K562 (cell line): Measurements from ENCODE around the gene ARMC9. TPM values are rescaled to one million over a fixed set of nuclear protein-coding genes. Genes with fewer than 3 reads are reported as not detected.

ENCODE experiments used
- ATAC-seq: fragments of 200-7000 bp; cut with Tn5 transposase; 3 replicates; pipeline ENCODE4 v1.9.1; 2020; ENCODE audit warnings: moderate library complexity
- BruUV-seq: library from RNA; stranded (reverse); fragments of 400-500 nt; replicated peaks from 2 replicates; lab custom pipeline; 2021; lab: Mats Ljungman, UMichigan
- CTCF ChIA-PET: fragments of 300-600 bp; formaldehyde crosslinking; extraction: SDS; loops from one replicate; lab custom pipeline; 2021; ENCODE audit warnings: low intra/inter-chr PET ratio; lab: Yijun Ruan, JAX
- POLR2A ChIA-PET: fragments of 300-600, 350-650 bp; sonication (Branson Sonifier 250); formaldehyde crosslinking; extraction: SDS; loops from one replicate; lab custom pipeline; 2021; ENCODE audit warnings: antibody characterized with exemption, inconsistent platforms; lab: Yijun Ruan, JAX
- DNase-seq, 4 experiments: peaks; one replicate each; pipeline versions ENCODE4 v3.0.0 to v3.0.0-alpha.2; 2011 to 2018; ENCODE audit warnings: low spot score in 3 of 4, mixed read lengths in 3 of 4; ENCODE audit errors: extremely low read depth in 1 of 4
- FAIRE-seq: peaks from 2 replicates; lab custom pipeline; 2011; peaks lifted over from hg19 to GRCh38; lab: Jason Lieb, UNC
- H2AFZ ChIP-seq: 2 replicates; pipeline ENCODE4 v1.6.0; 2011; ENCODE audit warnings: low read depth, low read length, control low read depth, inconsistent platforms
- H3K27ac ChIP-seq: fragments of 200-600 bp; 3 replicates; pipeline ENCODE4 v1.8.0; 2011; ENCODE audit warnings: low read depth, mild to moderate bottlenecking, control low read depth, inconsistent platforms, low read length, moderate library complexity, mixed read lengths; ENCODE audit errors: extremely low read depth
- H3K27me3 ChIP-seq, 2 experiments: fragments of 300-600 bp in 1 of 2; 2 replicates in 1 of 2; 3 replicates in 1 of 2; pipeline versions ENCODE4 v1.6.0 to v1.8.0; 2011; ENCODE audit warnings: inconsistent platforms in 2 of 2, low read length in 2 of 2, mild to moderate bottlenecking in 1 of 2, mixed read lengths in 1 of 2, moderate library complexity in 1 of 2; ENCODE audit not compliant: control insufficient read depth in 2 of 2, insufficient read depth in 2 of 2
- H3K36me3 ChIP-seq: fragments of 300-600 bp; 3 replicates; pipeline ENCODE4 v1.8.0; 2011; ENCODE audit warnings: mild to moderate bottlenecking, low read length, inconsistent platforms; ENCODE audit not compliant: control insufficient read depth, insufficient read depth
- H3K4me1 ChIP-seq, 2 experiments: fragments of 200-600 bp in 1 of 2; replicated peaks in 1 of 2; 2 replicates in 1 of 2; 3 replicates in 1 of 2; pipeline versions ENCODE4 v1.5.1 to v1.8.0; 2011; ENCODE audit warnings: inconsistent platforms in 2 of 2, low read length in 2 of 2, mild to moderate bottlenecking in 1 of 2, mixed read lengths in 1 of 2, moderate library complexity in 1 of 2; ENCODE audit not compliant: control insufficient read depth in 2 of 2, insufficient read depth in 2 of 2
- H3K4me2 ChIP-seq: 2 replicates; pipeline ENCODE4 v1.6.1; 2011; ENCODE audit warnings: low read length, control low read depth, inconsistent platforms, mixed read lengths; ENCODE audit not compliant: insufficient read depth
- H3K4me3 ChIP-seq: fragments of 200-600 bp; sonication (generic), shearing (Covaris generic); 2 replicates; pipeline ENCODE4 v1.5.1; 2016; ENCODE audit warnings: control low read depth, inconsistent platforms
- H3K79me2 ChIP-seq: fragments of 200-600 bp; 3 replicates; pipeline ENCODE4 v1.8.0; 2011; ENCODE audit warnings: low read length, inconsistent platforms; ENCODE audit not compliant: control insufficient read depth, insufficient read depth
- H3K9ac ChIP-seq, 2 experiments: 2 replicates each; pipeline versions ENCODE4 v1.6.0 to v1.6.1; 2011; ENCODE audit warnings: low read depth in 2 of 2, low read length in 2 of 2, control low read depth in 1 of 2, inconsistent platforms in 1 of 2, mild to moderate bottlenecking in 1 of 2, mixed read lengths in 1 of 2; ENCODE audit not compliant: insufficient read depth in 1 of 2
- H3K9me1 ChIP-seq: one replicate; pipeline ENCODE4 v1.6.0; 2011; ENCODE audit warnings: inconsistent platforms, mild to moderate bottlenecking, low read length, moderate library complexity; ENCODE audit not compliant: control insufficient read depth, insufficient read depth
- H3K9me3 ChIP-seq: replicated peaks from 2 replicates; pipeline ENCODE4 v1.5.1; 2011; ENCODE audit warnings: low read depth, low read length, inconsistent platforms; ENCODE audit not compliant: control insufficient read depth, insufficient read depth
- H4K20me1 ChIP-seq: replicated peaks from 2 replicates; pipeline ENCODE4 v1.6.1; 2011; ENCODE audit warnings: low read length, inconsistent platforms, mixed read lengths; ENCODE audit not compliant: control insufficient read depth, insufficient read depth
- C11orf30 ChIP-seq: fragments of 450-650 bp; IDR thresholded peaks from 2 replicates; pipeline ENCODE4 v1.6.1; 2016; ENCODE audit warnings: low read depth, mild to moderate bottlenecking
- GABPB1 ChIP-seq: sonication (generic); formaldehyde crosslinking; IDR thresholded peaks from 2 replicates; pipeline ENCODE4 v1.8.0; 2022; ENCODE audit warnings: mild to moderate bottlenecking, missing genetic modification reagents
- HLTF ChIP-seq: fragments of 450-650 bp; IDR thresholded peaks from 2 replicates; pipeline ENCODE4 v1.6.1; 2016
- JUN ChIP-seq, 2 experiments: sonication (generic) in 1 of 2; formaldehyde crosslinking in 1 of 2; IDR thresholded peaks; 2 replicates each; pipeline versions ENCODE4 v1.6.1 to v1.8.0; 2012 to 2022; ENCODE audit warnings: borderline replicate concordance in 2 of 2, mild to moderate bottlenecking in 2 of 2, improper control_type of control experiment in 1 of 2, low read depth in 1 of 2, low read length in 1 of 2, missing genetic modification reagents in 1 of 2
- MED1 ChIP-seq: sonication (generic); formaldehyde crosslinking; IDR thresholded peaks from 2 replicates; pipeline ENCODE4 v1.8.1; 2023; ENCODE audit warnings: missing genetic modification reagents, borderline replicate concordance
- REST ChIP-seq, 2 experiments: fragments of 450-650 bp; formaldehyde crosslinking in 1 of 2; IDR thresholded peaks; 2 replicates each; pipeline versions ENCODE4 v1.4.0 to v1.6.1; 2014 to 2020; ENCODE audit warnings: mild to moderate bottlenecking in 2 of 2, borderline replicate concordance in 1 of 2, low read depth in 1 of 2
- ZBTB7A ChIP-seq: IDR thresholded peaks from 2 replicates; pipeline ENCODE4 v1.6.1; 2011; ENCODE audit warnings: low read depth, mild to moderate bottlenecking, low read length, moderate library complexity, borderline replicate concordance; ENCODE audit not compliant: control insufficient read depth
- ZNF12 ChIP-seq: sonication (generic); formaldehyde crosslinking; IDR thresholded peaks from 2 replicates; pipeline ENCODE4 v1.4.0; 2020; ENCODE audit warnings: mild to moderate bottlenecking, missing genetic modification reagents
- WGBS: fragments of 100-300 bp; shearing (Covaris generic); methylation state at CpG from one replicate; pipeline ENCODE4 v1.1.6; 2016; ENCODE audit warnings: low coverage, mixed read lengths; ENCODE audit not compliant: insufficient coverage; ENCODE audit errors: missing lambda C conversion rate; 5-methylcytosine and 5-hydroxymethylcytosine counted together
- in situ Hi-C: fragments of 300-500 bp; cut with MboI; formaldehyde crosslinking; loops from 4 replicates; pipeline ENCODE4 v1.15.0; 2018; ENCODE audit warnings: inconsistent platforms, mixed read lengths
- intact Hi-C: fragments of 100-400 bp; cut with micrococcal nuclease; formaldehyde crosslinking; loops from 2 replicates; pipeline ENCODE4 v1.14.2; 2022
- polyA plus RNA-seq, 8 experiments: library from polyadenylated mRNA; depleted of rRNA in 4 of 8; stranded (reverse) in 5 of 8; unstranded in 3 of 8; fragments of >200 nt; fragmentation: Nextera tagmentation in 2 of 8; fragmentation: Illumina TruSeq in 1 of 8; extraction: Ambion mirVana in 2 of 8; extraction: Trizol in 1 of 8; gene quantifications; 2 replicates each; pipeline versions ENCODE4 v1.2.1 to v1.2.3, GENCODE V29; 2011 to 2014; ENCODE audit warnings: inconsistent platforms in 1 of 8, missing spikeins in 1 of 8
- total RNA-seq, 7 experiments: library from RNA; depleted of rRNA in 6 of 7; stranded (reverse); fragments of >200 nt in 6 of 7; fragmentation: Illumina TruSeq in 2 of 7; extraction: Trizol in 2 of 7; gene quantifications; 2 replicates each; pipeline versions ENCODE4 v1.2.1 to v1.2.3, GENCODE V29; 2011 to 2021; ENCODE audit warnings: low replicate concordance in 1 of 7
- TF ChIP-seq, protein P1 (sequence below): fragments of 250-450 bp; sonication (Bioruptor Pico); IDR thresholded peaks from 2 replicates; pipeline ENCODE4 v1.5.0; 2022; ENCODE audit warnings: mild to moderate bottlenecking

The ARMC9 gene
- total and polyA plus RNA-seq, 9 of the 15 experiments (the other 6 are each of a cell fraction or from before 2014, with no cell fraction given), result 0.36 to 2.3 (median 1.1) TPM

- H3K27me3 ChIP-seq, result peaks cover 0 to 57% of the 10 kb centered on the region in 2 experiments; a peak in 3 of 5 replicates
- no peak for TF ChIP-seq HLTF
- TF ChIP-seq ZBTB7A, result no peak
- TF ChIP-seq MED1 (CRISPR knock-in tag), result no peak
- no peak for TF ChIP-seq JUN (IDR thresholded peaks at IDR 0.05; ENCODE audit: borderline replicate concordance, low read depth, low read length)
- TF ChIP-seq JUN (CRISPR knock-in tag; IDR thresholded peaks at IDR 0.05; ENCODE audit: borderline replicate concordance), result no peak
- TF ChIP-seq ZNF12 (CRISPR knock-in tag), result no peak
- no peak for TF ChIP-seq REST (IDR thresholded peaks at IDR 0.05; ENCODE audit: borderline replicate concordance)
- no peak for TF ChIP-seq REST (CRISPR knock-in tag; IDR thresholded peaks at IDR 0.05; ENCODE audit: low read depth)
- no peak for TF ChIP-seq GABPB1
- TF ChIP-seq, protein P1, sequence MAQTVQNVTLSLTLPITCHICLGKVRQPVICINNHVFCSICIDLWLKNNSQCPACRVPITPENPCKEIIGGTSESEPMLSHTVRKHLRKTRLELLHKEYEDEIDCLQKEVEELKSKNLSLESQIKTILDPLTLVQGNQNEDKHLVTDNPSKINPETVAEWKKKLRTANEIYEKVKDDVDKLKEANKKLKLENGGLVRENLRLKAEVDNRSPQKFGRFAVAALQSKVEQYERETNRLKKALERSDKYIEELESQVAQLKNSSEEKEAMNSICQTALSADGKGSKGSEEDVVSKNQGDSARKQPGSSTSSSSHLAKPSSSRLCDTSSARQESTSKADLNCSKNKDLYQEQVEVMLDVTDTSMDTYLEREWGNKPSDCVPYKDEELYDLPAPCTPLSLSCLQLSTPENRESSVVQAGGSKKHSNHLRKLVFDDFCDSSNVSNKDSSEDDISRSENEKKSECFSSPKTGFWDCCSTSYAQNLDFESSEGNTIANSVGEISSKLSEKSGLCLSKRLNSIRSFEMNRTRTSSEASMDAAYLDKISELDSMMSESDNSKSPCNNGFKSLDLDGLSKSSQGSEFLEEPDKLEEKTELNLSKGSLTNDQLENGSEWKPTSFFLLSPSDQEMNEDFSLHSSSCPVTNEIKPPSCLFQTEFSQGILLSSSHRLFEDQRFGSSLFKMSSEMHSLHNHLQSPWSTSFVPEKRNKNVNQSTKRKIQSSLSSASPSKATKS (CRISPR knock-in tag), result no peak
- no peak for TF ChIP-seq C11orf30
- H3K27ac ChIP-seq, result no peak overlapping the region
- H3K36me3 ChIP-seq, result no peaks in the 10 kb centered on the region
- WGBS, result 3% methylated on average over 4 of the region's 6 CpGs
- ChIA-PET CTCF (no interaction called here), POLR2A (no interaction called here)
- intact Hi-C loops, result no loop called here
- no peak overlapping the region for H3K4me2 ChIP-seq
- FAIRE-seq, result no peak
- BruUV-seq, result no TSS peak
- DNase-seq, result no peak
- ATAC-seq, result no peak
- peaks cover 0 to 2% of the 10 kb centered on the region in 2 experiments; a peak in 1 of 5 replicates for H3K4me1 ChIP-seq
- no peak overlapping the region for H2AFZ ChIP-seq
- no peaks in the 10 kb centered on the region for H3K9me1 ChIP-seq
- H3K9me3 ChIP-seq, result no peaks in the 10 kb centered on the region
- H3K4me3 ChIP-seq, result no peak overlapping the region
- in situ Hi-C loops, result no loop called here
- no peaks in the 10 kb centered on the region for H3K79me2 ChIP-seq
- H3K9ac ChIP-seq, result no peak overlapping the region
- no peaks in the 10 kb centered on the region for H4K20me1 ChIP-seq
These were observed 134.0 kb downstream of the ARMC9 start for GRCh38 chr2:231332388-231332787.
